AG09309 (cell line): ENCODE results near the gene CXCL12.
A peak's percentile ranks its signal among the peaks of the same experiment; 100 is the strongest.

ENCODE experiments used
- DNase-seq: peaks from one replicate; pipeline ENCODE4 v3.0.0-alpha.2; 2010; ENCODE audit warnings: low read depth
- H3K4me3 ChIP-seq: 2 replicates; pipeline ENCODE4 v1.5.1; 2011; ENCODE audit warnings: mild to moderate bottlenecking, low read depth, low read length, moderate library complexity; ENCODE audit not compliant: control insufficient read depth
- CTCF ChIP-seq: IDR thresholded peaks from 2 replicates; pipeline ENCODE4 v1.5.1; 2011; ENCODE audit warnings: mild to moderate bottlenecking, low read depth, low read length, inconsistent platforms; ENCODE audit not compliant: insufficient read depth, control insufficient read depth; ENCODE audit errors: missing control alignments

CXCL12 gene

DNA sequence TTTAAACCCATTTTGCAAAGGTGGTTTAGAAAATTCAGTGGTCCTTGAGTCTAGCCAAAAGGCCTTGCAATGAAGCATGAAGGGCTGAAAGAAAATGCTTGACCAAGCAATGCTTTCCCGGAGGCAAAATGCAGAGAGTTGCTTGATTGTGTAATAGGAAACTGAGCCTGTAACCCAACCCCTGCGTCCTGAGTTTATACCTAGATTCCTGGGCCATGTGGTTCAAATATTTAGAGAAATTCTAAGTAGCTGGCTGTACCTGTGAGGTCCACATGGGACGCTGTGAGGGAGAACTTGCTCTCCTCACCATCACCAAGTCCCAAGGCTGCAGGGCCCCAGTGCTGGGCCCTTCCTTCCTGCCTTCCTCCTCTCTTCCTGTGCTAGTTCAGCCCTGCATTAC lies 45.7 kb downstream of the CXCL12 start:
- no peak for DNase-seq
- no peak for TF ChIP-seq CTCF
- no peak overlapping the region for H3K4me3 ChIP-seq

GRCh38 chr10:44337081-44337480 lies 47.8 kb downstream of the CXCL12 start:
- no peak for TF ChIP-seq CTCF
- H3K4me3 ChIP-seq: no peak overlapping the region
- no peak for DNase-seq

GRCh38 chr10:44335330-44336021 lies 49.4 kb downstream of the CXCL12 start:
- no peak for DNase-seq
- no peak for TF ChIP-seq CTCF
- no peak overlapping the region for H3K4me3 ChIP-seq

DNA sequence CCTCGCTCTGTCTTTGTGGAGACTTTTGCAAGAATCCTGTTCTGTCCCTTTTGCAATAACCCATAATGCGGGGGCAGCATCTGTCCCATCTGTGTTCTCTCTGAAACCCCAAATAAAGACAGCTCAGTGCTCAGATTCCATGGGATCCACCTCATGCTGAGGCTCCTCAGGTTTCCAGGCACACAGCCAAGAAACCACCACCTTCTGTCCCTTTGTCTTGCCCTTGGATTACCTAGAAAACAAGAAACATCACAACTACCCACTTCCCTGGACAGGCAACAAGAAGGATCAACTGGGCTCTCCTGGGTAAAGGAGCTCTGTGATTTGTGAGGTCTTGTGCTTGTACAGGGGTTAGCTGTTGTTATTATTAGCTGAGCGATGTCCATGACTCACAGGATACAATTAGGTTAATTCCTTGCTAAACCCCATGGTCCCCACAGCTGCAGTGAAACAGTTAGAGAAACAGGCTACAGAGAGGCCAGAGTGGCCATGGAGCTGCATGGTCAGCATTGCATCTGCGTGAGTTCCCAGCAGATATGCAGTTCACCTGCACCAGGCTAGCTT lies 50.2 kb downstream of the CXCL12 start:
- no peak overlapping the region for H3K4me3 ChIP-seq
- TF ChIP-seq CTCF: no peak
- DNase-seq: peak; percentile 21

DNA sequence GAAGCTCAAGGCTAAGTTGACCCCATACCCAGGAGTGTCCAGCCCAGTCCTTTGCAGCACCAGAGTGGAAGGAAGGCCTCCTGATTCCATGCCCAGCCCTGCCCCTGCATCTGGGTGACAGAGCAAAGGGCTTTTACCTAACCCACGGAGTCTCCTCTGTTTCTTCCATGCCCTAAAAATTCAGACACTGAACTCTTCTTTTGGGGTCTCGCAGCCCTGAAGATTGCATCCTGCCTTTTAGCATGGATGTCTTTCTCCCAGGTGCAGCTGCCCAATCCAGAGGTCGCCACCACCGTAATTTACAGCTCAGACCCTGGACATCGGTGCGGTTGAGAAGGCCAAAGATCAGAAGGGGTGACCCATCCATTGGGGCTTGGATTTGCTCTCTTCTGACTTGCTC lies 50.8 kb downstream of the CXCL12 start:
- no peak overlapping the region for H3K4me3 ChIP-seq
- TF ChIP-seq CTCF: no peak
- no peak for DNase-seq

- TF ChIP-seq CTCF: no peak
These were observed 51.4 kb downstream of the CXCL12 start for GRCh38 chr10:44333511-44333910.

More at GRCh38 chr10:44333511-44333910, 51.4 kb downstream of the CXCL12 start:
- H3K4me3 ChIP-seq: no peak overlapping the region
- no peak for DNase-seq
